B cell (primary cell): ENCODE measurements around the gene TSHZ3. TPM values are rescaled to one million over a fixed set of nuclear protein-coding genes. Genes with fewer than 3 reads are reported as not detected.

Experiments
- ATAC-seq: fragments of 200-7000 bp; cut with Tn5 transposase; one replicate; pipeline ENCODE4 v1.10.0; 2021; ENCODE audit warnings: low read depth, mild to moderate bottlenecking, moderate number of reproducible peaks, moderate library complexity
- CTCF ChIA-PET: fragments of 350-600 bp; sonication (Branson Sonifier 250); formaldehyde crosslinking; loops from one replicate; lab custom pipeline; 2021; ENCODE audit warnings: antibody characterized with exemption, inconsistent platforms; lab: Charles Lee
- POLR2A ChIA-PET: fragments of 350-600 bp; sonication (Branson Sonifier 250); formaldehyde crosslinking; loops from one replicate; lab custom pipeline; 2021; ENCODE audit warnings: antibody characterized with exemption; lab: Charles Lee
- DNase-seq: peaks from one replicate; pipeline ENCODE4 v3.0.0; 2013
- H2AFZ ChIP-seq: 2 replicates; pipeline ENCODE4 v1.6.1; 2012; ENCODE audit warnings: mild to moderate bottlenecking, low read depth, low read length; ENCODE audit not compliant: insufficient read depth, poor library complexity, severe bottlenecking
- H3K27ac ChIP-seq, 2 donors: 1 replicate in 1 of 2; 2 replicates in 1 of 2; pipeline ENCODE4 v1.5.1; 2012 to 2013; ENCODE audit warnings: low read length in 2 of 2, mild to moderate bottlenecking in 2 of 2, moderate library complexity in 1 of 2
- H3K27me3 ChIP-seq, 4 experiments: fragments of 200-600 bp in 1 of 4; sonication (generic) in 1 of 4; replicated peaks in 1 of 4; 1 replicate in 2 of 4; 2 replicates in 2 of 4; pipeline versions ENCODE4 v1.6.1 to v1.7.0; 2013 to 2016; ENCODE audit warnings: low read length in 3 of 4, mild to moderate bottlenecking in 2 of 4, mixed read lengths in 1 of 4, moderate library complexity in 1 of 4; ENCODE audit not compliant: insufficient read depth in 4 of 4, control insufficient read depth in 3 of 4; ENCODE audit errors: control extremely low read depth in 1 of 4
- H3K36me3 ChIP-seq, 2 experiments: replicated peaks in 1 of 2; 1 replicate in 1 of 2; 2 replicates in 1 of 2; pipeline versions ENCODE4 v1.6.1 to v1.7.1; 2013; ENCODE audit warnings: low read length in 1 of 2; ENCODE audit not compliant: insufficient read depth in 2 of 2, control insufficient read depth in 1 of 2; ENCODE audit errors: control extremely low read depth in 1 of 2, extremely low read depth in 1 of 2
- H3K4me1 ChIP-seq, 2 donors: fragments of 200-600 bp in 1 of 2; sonication (generic) in 1 of 2; 1 replicate in 1 of 2; 2 replicates in 1 of 2; pipeline versions ENCODE4 v1.5.1 to v1.6.1; 2013 to 2017; ENCODE audit warnings: low read length in 2 of 2; ENCODE audit not compliant: control insufficient read depth in 2 of 2, insufficient read depth in 2 of 2
- H3K4me2 ChIP-seq: replicated peaks from 2 replicates; pipeline ENCODE3; 2012; ENCODE audit warnings: mild to moderate bottlenecking, low read depth, low read length; ENCODE audit not compliant: poor library complexity, severe bottlenecking
- H3K4me3 ChIP-seq, 5 experiments: fragments of 200-600 bp in 1 of 5; sonication (generic) in 1 of 5; 1 replicate in 3 of 5; 2 replicates in 2 of 5; pipeline versions ENCODE4 v1.5.1 to v1.7.0; 2011 to 2016; ENCODE audit warnings: low read length in 4 of 5, mild to moderate bottlenecking in 4 of 5, low read depth in 2 of 5, control low read depth in 1 of 5, moderate library complexity in 1 of 5; ENCODE audit not compliant: insufficient read depth in 1 of 5; ENCODE audit errors: control extremely low read depth in 1 of 5, extremely low read depth in 1 of 5
- H3K79me2 ChIP-seq: fragments of 200-600 bp; sonication (generic); one replicate; pipeline ENCODE4 v1.6.0; 2016; ENCODE audit warnings: low read length; ENCODE audit not compliant: control insufficient read depth, insufficient read depth
- H3K9ac ChIP-seq: fragments of 200-600 bp; sonication (generic); 2 replicates; pipeline ENCODE4 v1.6.1; 2017; ENCODE audit warnings: mild to moderate bottlenecking, low read length, moderate library complexity
- H3K9me3 ChIP-seq, 3 donors: one replicate each; pipeline versions ENCODE4 v1.6.1 to v1.7.1; 2013; ENCODE audit warnings: low read length in 2 of 3; ENCODE audit not compliant: control insufficient read depth in 2 of 3, insufficient read depth in 1 of 3; ENCODE audit errors: control extremely low read depth in 1 of 3
- H4K20me1 ChIP-seq: 2 replicates; pipeline ENCODE4 v1.6.0; 2012; ENCODE audit warnings: mild to moderate bottlenecking, low read length; ENCODE audit not compliant: insufficient read depth, control insufficient read depth, poor library complexity, severe bottlenecking
- H3K27ac Mint-ChIP-seq: one replicate; pipeline ENCODE4 v1.8.0; 2021; ENCODE audit warnings: mixed read lengths
- H3K27me3 Mint-ChIP-seq: one replicate; pipeline ENCODE4 v1.8.0; 2021; ENCODE audit warnings: mixed read lengths
- H3K4me1 Mint-ChIP-seq: one replicate; pipeline ENCODE4 v1.8.0; 2021; ENCODE audit warnings: mixed read lengths
- H3K4me3 Mint-ChIP-seq: one replicate; pipeline ENCODE4 v1.8.0; 2021; ENCODE audit warnings: mixed read lengths
- H3K9me3 Mint-ChIP-seq: one replicate; pipeline ENCODE4 v1.8.0; 2022; ENCODE audit warnings: mixed read lengths; ENCODE audit not compliant: insufficient read depth
- CTCF ChIP-seq: fragments of 200-600 bp; IDR thresholded peaks from one replicate; pipeline ENCODE4 v1.8.0; 2022; ENCODE audit warnings: antibody characterized with exemption, mild to moderate bottlenecking
- EZH2 ChIP-seq: IDR thresholded peaks from 2 replicates; pipeline ENCODE4 v1.6.1; 2012; ENCODE audit warnings: borderline replicate concordance, low read depth, mild to moderate bottlenecking, moderate library complexity, low read length; ENCODE audit not compliant: insufficient read depth, poor library complexity, severe bottlenecking
- WGBS: methylation state at CpG from one replicate; pipeline ENCODE4 v1.1.5; 2013; ENCODE audit warnings: missing lambda C conversion rate; ENCODE audit not compliant: insufficient coverage; 5-methylcytosine and 5-hydroxymethylcytosine counted together
- intact Hi-C: fragments of 100-400 bp; cut with micrococcal nuclease; formaldehyde crosslinking; loops from one replicate; pipeline ENCODE4 v1.10.0; 2022
- polyA plus RNA-seq: library from polyadenylated mRNA; depleted of rRNA; stranded (reverse); fragments of >200 nt; gene quantifications from 2 replicates; pipeline ENCODE4 v1.2.3, GENCODE V29; 2012
- total RNA-seq, 2 donors: library from RNA; stranded (reverse); fragments of 120-200 nt in 1 of 2; gene quantifications; 1 replicate in 1 of 2; 2 replicates in 1 of 2; pipeline versions ENCODE4 v1.2.3 to v1.2.4, GENCODE V29; 2013 to 2022

TSHZ3 gene
- total and polyA plus RNA-seq, 2 donors (not counting 1 experiment from before 2014, with no cell fraction given): 0.03 to 0.34 TPM

- Mint-ChIP-seq H3K4me3 (no peak overlapping the region), H3K4me1 (no peaks in the 10 kb centered on the region), H3K27ac (no peak overlapping the region), H3K27me3 (no peaks in the 10 kb centered on the region), H3K9me3 (no peaks in the 10 kb centered on the region)
- no peaks in the 10 kb centered on the region for H3K27me3 ChIP-seq
- ChIA-PET CTCF (no interaction called here), POLR2A (no interaction called here)
- H2AFZ ChIP-seq: no peak overlapping the region
- H4K20me1 ChIP-seq: no peaks in the 10 kb centered on the region
- TF ChIP-seq CTCF: no peak
- no peak for TF ChIP-seq EZH2
- no peak overlapping the region for H3K27ac ChIP-seq
- no peaks in the 10 kb centered on the region for H3K36me3 ChIP-seq
- no peaks in the 10 kb centered on the region for H3K79me2 ChIP-seq
- DNase-seq (no peak), ATAC-seq (no peak)
- intact Hi-C loops: no loop called here
- no peak overlapping the region for H3K4me3 ChIP-seq
- H3K4me2 ChIP-seq: no peak overlapping the region
- peaks cover 0 to 28% (median 0%) of the 10 kb centered on the region in 3 donors for H3K9me3 ChIP-seq
- no peaks in the 10 kb centered on the region for H3K4me1 ChIP-seq
- H3K9ac ChIP-seq: no peak overlapping the region
- 91% methylated on average over 9 of the region's 10 CpGs for WGBS
These were observed 59.8 kb downstream of the TSHZ3 start for GRCh38 chr19:31289381-31289880.

GRCh38 chr19:31286491-31286890, 62.7 kb downstream of the TSHZ3 start:
- DNase-seq (no peak), ATAC-seq (no peak)
- no peaks in the 10 kb centered on the region for H3K4me1 ChIP-seq
- no peaks in the 10 kb centered on the region for H3K9me3 Mint-ChIP-seq
- TF ChIP-seq CTCF (no peak), EZH2 (no peak)
- no peak overlapping the region for H3K27ac Mint-ChIP-seq
- no peaks in the 10 kb centered on the region for H3K27me3 ChIP-seq
- 96% methylated on average over 3 of the region's 8 CpGs for WGBS
- no peaks in the 10 kb centered on the region for H3K4me1 Mint-ChIP-seq
- H3K4me3 Mint-ChIP-seq: no peak overlapping the region
- no peaks in the 10 kb centered on the region for H4K20me1 ChIP-seq
- no peaks in the 10 kb centered on the region for H3K36me3 ChIP-seq
- CTCF ChIA-PET: no interaction called here
- H3K9me3 ChIP-seq: peaks cover 0 to 30% (median 0%) of the 10 kb centered on the region in 3 donors
- H3K27me3 Mint-ChIP-seq: no peaks in the 10 kb centered on the region
- intact Hi-C loops: no loop called here
- no peak overlapping the region for H3K4me3 ChIP-seq
- no peak overlapping the region for H3K4me2 ChIP-seq
- H3K9ac ChIP-seq: no peak overlapping the region
- H3K27ac ChIP-seq: no peak overlapping the region
- no peaks in the 10 kb centered on the region for H3K79me2 ChIP-seq
- no peak overlapping the region for H2AFZ ChIP-seq
- POLR2A ChIA-PET: no interaction called here
